ENCODE measurements around the gene TTC33.

GRCh38 chr5:40784027-40784653 lies 28.4 kb upstream of the TTC33 start:
- TF ChIP-seq ZBTB42 (CRISPR knock-in tag; IDR thresholded peaks at IDR 0.05) (no peak), RAD21 (CRISPR knock-in tag; IDR thresholded peaks at IDR 0.05) (no peak), POLR2G (IDR thresholded peaks at IDR 0.05; ENCODE audit: low read depth, low read length) (peak; percentile 57; the same call in 1 of the 2 replicates), ZMYM4 (CRISPR knock-in tag; IDR thresholded peaks at IDR 0.05) (peak; percentile 59; the same call in 1 of the 2 replicates), ARNT (IDR thresholded peaks at IDR 0.05) (no peak), AHR (CRISPR knock-in tag; IDR thresholded peaks at IDR 0.05) (no peak), EZH2 (conservative IDR thresholded peaks at IDR 0.05; ENCODE audit: low read depth, low read length) (no peak), U2AF2 (IDR thresholded peaks at IDR 0.05; ENCODE audit: low read depth, low read length) (no peak), NCOA5 (CRISPR knock-in tag; IDR thresholded peaks at IDR 0.05) (no peak)
- TF ChIP-seq, protein P1, sequence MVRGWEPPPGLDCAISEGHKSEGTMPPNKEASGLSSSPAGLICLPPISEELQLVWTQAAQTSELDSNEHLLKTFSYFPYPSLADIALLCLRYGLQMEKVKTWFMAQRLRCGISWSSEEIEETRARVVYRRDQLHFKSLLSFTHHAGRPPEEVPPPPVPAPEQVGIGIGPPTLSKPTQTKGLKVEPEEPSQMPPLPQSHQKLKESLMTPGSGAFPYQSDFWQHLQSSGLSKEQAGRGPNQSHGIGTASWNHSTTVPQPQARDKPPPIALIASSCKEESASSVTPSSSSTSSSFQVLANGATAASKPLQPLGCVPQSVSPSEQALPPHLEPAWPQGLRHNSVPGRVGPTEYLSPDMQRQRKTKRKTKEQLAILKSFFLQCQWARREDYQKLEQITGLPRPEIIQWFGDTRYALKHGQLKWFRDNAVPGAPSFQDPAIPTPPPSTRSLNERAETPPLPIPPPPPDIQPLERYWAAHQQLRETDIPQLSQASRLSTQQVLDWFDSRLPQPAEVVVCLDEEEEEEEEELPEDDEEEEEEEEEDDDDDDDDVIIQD (CRISPR knock-in tag; IDR thresholded peaks at IDR 0.05; ENCODE audit: low read depth): peak; percentile 64
- TF ChIP-seq, protein P2, sequence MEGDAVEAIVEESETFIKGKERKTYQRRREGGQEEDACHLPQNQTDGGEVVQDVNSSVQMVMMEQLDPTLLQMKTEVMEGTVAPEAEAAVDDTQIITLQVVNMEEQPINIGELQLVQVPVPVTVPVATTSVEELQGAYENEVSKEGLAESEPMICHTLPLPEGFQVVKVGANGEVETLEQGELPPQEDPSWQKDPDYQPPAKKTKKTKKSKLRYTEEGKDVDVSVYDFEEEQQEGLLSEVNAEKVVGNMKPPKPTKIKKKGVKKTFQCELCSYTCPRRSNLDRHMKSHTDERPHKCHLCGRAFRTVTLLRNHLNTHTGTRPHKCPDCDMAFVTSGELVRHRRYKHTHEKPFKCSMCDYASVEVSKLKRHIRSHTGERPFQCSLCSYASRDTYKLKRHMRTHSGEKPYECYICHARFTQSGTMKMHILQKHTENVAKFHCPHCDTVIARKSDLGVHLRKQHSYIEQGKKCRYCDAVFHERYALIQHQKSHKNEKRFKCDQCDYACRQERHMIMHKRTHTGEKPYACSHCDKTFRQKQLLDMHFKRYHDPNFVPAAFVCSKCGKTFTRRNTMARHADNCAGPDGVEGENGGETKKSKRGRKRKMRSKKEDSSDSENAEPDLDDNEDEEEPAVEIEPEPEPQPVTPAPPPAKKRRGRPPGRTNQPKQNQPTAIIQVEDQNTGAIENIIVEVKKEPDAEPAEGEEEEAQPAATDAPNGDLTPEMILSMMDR (CRISPR knock-in tag; IDR thresholded peaks at IDR 0.05): no peak
- TF ChIP-seq, protein P3, sequence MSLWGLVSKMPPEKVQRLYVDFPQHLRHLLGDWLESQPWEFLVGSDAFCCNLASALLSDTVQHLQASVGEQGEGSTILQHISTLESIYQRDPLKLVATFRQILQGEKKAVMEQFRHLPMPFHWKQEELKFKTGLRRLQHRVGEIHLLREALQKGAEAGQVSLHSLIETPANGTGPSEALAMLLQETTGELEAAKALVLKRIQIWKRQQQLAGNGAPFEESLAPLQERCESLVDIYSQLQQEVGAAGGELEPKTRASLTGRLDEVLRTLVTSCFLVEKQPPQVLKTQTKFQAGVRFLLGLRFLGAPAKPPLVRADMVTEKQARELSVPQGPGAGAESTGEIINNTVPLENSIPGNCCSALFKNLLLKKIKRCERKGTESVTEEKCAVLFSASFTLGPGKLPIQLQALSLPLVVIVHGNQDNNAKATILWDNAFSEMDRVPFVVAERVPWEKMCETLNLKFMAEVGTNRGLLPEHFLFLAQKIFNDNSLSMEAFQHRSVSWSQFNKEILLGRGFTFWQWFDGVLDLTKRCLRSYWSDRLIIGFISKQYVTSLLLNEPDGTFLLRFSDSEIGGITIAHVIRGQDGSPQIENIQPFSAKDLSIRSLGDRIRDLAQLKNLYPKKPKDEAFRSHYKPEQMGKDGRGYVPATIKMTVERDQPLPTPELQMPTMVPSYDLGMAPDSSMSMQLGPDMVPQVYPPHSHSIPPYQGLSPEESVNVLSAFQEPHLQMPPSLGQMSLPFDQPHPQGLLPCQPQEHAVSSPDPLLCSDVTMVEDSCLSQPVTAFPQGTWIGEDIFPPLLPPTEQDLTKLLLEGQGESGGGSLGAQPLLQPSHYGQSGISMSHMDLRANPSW (CRISPR knock-in tag; IDR thresholded peaks at IDR 0.05; ENCODE audit: borderline replicate concordance): no peak
